GM12875 (cell line): ENCODE data around the gene LINC00632.

Source experiments
- H3K4me3 ChIP-seq: one replicate; pipeline ENCODE4 v1.5.1; 2011; ENCODE audit warnings: low read depth, low read length, control low read depth
- TF ChIP-seq, protein P1 (sequence below): IDR thresholded peaks from 2 replicates; pipeline ENCODE4 v1.5.1; 2011; ENCODE audit warnings: low read depth, mild to moderate bottlenecking, control low read depth, inconsistent platforms, low read length, moderate library complexity, borderline replicate concordance; ENCODE audit not compliant: insufficient read depth

The LINC00632 gene

GRCh38 chrX:140701480-140701879, 8.1 kb upstream of the LINC00632 start:
- H3K4me3 ChIP-seq, result no peak overlapping the region
- TF ChIP-seq, protein P1, sequence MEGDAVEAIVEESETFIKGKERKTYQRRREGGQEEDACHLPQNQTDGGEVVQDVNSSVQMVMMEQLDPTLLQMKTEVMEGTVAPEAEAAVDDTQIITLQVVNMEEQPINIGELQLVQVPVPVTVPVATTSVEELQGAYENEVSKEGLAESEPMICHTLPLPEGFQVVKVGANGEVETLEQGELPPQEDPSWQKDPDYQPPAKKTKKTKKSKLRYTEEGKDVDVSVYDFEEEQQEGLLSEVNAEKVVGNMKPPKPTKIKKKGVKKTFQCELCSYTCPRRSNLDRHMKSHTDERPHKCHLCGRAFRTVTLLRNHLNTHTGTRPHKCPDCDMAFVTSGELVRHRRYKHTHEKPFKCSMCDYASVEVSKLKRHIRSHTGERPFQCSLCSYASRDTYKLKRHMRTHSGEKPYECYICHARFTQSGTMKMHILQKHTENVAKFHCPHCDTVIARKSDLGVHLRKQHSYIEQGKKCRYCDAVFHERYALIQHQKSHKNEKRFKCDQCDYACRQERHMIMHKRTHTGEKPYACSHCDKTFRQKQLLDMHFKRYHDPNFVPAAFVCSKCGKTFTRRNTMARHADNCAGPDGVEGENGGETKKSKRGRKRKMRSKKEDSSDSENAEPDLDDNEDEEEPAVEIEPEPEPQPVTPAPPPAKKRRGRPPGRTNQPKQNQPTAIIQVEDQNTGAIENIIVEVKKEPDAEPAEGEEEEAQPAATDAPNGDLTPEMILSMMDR, result 0 out of 2 replicates have a peak, but pooled peaks have one; percentile 23

GRCh38 chrX:140710710-140711109, 1.2 kb downstream of the LINC00632 start:
- TF ChIP-seq, protein P1, result no peak
- no peak overlapping the region for H3K4me3 ChIP-seq

- H3K4me3 ChIP-seq, result no peak overlapping the region
- TF ChIP-seq, protein P1, result no peak
Measured at GRCh38 chrX:140711894-140712293, 2.3 kb downstream of the LINC00632 start.

DNA sequence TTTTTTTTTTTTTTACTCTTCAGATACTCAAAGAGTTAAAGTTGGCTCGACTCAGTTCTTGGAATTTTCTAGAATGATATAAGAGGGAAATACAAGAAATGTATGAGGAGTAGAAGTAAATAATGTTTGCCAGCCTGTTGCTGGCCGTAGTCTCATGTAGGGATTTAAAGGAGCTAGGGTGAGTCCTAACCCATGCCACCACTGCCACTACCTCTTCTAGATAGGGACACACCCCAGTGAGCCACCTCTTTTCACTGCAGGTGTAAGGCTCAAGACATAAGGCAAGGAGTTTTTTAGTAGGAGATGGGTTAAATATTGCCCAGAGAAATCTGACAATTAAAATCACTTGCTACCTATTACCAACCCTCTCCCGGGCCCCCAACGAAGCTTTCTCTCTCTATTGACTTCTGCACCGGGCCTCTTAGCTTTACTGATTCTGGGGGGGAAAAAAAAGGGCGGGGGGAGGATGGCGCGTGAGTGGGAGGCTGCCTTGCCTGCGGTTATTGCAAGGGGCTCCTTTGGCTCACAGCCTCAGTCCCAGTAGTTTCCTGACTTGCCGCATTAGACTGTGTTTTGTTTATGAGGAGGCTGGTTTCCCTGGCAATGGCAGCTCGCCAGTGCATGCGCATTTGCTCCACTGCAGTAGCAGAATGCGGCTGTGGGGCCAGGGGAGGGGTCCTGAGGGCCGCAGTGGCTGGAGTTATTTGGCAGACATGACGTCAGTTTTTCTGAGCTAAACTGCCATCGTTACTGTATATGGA, 3.0 kb downstream of the LINC00632 start:
- H3K4me3 ChIP-seq, result no peak overlapping the region
- TF ChIP-seq, protein P1, result no peak

- no peak overlapping the region for H3K4me3 ChIP-seq
- TF ChIP-seq, protein P1, result no peak
Measured at GRCh38 chrX:140713174-140713539, 3.6 kb downstream of the LINC00632 start.

DNA sequence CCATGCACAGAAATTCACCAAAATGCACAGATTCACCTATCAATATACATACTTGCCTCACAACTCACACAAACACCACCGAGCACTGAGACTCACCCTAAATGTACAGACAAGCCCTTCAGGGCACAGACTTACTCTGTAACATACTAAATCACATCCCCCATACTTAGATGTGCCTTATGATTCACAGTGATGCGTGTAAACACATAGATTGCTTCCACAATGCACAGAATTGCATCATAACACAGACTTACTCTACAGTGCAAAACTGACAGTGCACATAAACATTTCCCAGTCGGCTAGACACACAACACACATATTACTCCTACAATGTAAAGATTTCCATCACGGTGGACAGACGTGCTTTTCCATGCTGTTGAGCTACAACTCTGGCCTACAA, 6.2 kb downstream of the LINC00632 start:
- no peak overlapping the region for H3K4me3 ChIP-seq
- TF ChIP-seq, protein P1, result no peak

GRCh38 chrX:140723121-140723715, 13.7 kb downstream of the LINC00632 start:
- H3K4me3 ChIP-seq, result no peak overlapping the region
- TF ChIP-seq, protein P1, result no peak
